Measurements from ENCODE around the gene ATP8B4.

ATP8B4 gene

DNA sequence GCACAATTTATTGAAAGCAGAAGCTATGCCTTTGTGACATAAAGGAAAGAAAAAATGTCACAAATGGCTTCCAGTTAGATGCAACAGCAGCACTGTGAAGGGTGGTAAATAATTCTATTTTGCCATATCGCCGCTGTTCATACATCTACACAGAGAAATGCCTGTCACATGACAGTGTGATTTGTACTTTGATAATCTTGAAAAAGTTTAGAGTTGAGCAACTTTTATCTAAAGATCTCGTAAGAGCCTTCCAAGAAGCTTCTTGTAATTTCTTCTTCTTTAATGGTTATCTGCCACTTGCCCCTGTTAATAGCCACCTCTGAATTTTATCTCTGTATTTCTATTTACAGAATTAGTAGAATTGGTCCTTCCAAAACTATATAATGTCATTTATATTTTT is 192.3 kb downstream of the ATP8B4 start:
- no peak for DNase-seq

DNA sequence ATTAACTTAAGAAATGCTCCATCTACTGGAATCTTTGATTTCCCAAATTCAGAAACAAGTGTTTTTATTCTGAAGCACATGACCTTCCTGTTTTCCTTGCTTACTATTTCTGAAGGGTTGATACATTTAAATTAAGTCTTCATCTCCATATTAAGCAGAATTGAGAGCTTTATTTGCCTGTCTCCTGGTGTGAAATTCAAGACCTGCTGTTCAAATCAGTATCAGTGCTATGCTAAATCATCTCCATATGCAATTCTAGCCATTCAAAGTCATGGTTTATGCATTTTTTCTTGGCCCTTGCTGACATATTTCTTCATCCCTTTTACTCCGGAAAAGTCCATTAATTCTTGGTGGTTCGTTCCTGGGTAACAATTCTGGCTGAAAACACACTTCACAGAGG is 195.4 kb downstream of the ATP8B4 start:
- peak; percentile 42 for DNase-seq

DNA sequence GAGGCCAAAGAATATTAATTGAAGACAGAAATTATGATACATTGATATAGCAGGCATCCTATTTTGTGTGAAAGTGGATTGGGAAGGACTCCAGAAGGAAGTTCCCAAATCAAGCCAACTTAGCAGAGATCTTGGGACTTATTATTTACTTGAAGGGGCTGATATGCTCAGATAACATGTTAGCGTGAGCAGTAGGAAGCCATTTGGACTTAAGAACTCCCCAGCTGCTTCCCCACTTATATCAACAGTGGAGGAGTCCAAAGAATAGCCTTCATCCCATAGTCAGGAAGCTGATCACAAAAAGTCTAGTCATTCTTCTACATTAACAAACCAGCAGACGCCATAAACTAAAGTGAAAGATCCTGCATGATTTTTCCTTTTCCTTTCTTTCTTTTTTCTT is 200.0 kb downstream of the ATP8B4 start:
- DNase-seq: no peak

DNA sequence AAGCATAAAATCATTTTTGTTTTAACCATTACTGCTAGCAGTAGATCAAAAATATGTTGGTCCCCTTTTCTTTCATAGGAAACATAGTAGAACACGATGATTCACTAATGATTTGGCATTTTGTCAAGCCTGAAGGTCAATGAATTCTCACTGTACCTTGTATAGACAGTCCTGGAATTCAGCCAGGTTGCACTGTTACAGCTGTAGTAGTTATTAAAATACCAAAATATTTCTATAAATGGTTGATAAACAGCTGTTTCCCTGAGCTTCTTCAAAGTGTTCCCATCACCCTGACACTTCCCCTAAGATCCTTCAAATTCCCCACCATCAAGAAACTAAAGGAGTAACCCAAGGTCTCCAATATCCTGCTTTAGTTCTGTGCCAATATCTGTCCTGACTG is 200.9 kb downstream of the ATP8B4 start:
- peak; percentile 61 for DNase-seq

DNA sequence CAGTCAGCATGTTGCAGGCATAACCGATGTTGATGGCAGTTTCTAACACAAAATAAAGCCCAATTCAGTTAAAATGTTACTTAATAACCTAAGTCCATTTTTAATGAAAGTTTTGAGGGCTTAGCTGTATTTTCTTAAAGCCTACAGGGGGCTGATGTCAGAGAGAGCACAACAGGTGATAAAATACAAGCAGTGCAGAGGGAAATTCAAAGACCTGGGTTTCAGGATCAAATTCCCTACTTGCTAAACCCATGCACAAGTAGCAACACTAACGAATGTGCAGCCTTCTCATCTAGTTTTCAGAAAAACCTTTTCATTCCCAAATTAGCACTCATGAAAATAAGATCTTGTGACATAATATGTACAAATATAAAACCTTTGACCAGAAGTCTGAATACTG is 202.0 kb downstream of the ATP8B4 start:
- DNase-seq: no peak

DNA sequence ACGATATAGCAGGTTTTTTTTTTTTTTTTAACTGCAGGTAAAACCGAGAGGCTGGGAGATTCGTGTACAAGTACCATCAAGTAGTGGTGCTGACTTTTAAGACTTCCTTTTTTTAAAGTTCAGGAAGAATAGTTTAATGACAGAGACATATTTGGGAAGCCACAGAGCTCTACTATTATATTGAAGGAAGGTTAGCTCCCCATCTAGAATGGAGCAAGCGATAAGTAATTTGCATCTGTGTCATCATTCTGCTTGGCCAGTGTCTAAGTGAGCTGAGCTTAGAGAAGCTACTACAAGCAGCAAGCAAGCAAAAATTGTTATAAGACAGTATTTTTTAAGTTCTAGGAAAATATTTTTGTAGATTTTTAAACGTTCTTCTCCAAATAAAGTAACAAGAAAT is 203.2 kb downstream of the ATP8B4 start:
- no peak for DNase-seq

DNA sequence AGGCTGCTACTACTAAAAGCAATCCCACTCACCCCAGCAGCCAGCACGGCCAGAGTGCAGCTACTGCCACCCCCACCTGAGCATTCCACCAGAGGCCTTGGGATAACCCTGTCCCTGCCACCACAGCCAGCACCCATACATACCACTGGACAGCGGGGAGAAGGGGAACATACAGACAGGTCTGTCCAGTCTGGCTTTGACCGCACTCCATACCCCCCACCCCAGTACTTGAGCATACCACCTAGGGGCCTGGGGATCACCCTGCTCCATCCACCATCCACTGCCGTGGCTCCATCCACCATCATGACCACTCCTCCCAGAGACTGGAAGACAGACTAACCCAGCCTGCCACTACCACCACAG is 210.1 kb downstream of the ATP8B4 start:
- DNase-seq: no peak

DNA sequence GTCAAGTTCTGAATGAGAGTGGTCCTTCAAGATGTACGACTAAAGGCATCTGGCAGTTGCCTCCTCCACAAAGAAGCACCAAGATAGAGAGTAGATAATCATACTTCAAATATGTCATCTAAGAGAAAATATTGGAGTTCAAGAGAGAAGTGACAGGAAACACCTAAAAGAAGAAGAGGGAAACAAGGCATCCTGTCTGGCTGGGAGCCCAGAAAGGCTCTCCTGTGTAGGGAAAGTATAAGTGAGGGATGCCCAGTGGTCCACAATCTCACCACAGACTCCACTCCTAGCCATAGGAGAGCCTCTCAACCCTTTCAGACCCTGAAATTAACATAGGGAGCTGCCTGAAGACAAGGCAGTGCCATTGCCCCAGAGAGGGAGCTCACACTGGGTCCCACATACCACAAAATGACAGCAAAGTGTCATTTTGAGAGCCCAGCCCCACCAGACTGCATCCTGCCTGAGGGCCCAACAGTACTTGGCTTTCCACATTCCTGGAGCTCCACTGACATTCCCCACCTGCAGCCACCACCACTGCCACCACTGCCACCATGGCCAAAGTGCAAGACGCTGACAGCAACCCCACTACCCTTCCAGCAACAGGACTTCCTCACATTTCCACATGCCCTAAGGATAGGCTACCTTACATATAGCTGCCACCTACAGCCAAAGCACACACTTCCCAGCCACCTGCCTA is 210.6 kb downstream of the ATP8B4 start:
- no peak for DNase-seq

DNA sequence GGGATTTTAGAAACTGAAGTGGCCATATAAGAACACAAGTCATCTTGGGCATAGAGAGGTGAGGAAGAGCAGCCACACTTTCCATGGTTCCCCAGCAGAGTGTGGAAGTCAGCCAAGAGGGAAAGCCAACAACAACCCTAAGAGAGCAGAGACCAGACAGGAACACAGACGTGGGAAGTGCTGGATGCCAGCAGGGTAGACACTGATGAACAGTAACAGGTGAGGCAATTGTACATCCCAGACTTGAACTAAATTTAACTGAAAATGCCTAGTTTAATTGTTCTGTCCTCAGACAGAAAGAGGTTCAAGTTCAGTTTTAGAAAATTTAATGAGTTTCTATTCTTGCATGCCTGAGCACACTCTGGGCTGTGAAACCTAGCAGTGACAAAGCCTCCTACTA is 212.1 kb downstream of the ATP8B4 start:
- no peak for DNase-seq

DNA sequence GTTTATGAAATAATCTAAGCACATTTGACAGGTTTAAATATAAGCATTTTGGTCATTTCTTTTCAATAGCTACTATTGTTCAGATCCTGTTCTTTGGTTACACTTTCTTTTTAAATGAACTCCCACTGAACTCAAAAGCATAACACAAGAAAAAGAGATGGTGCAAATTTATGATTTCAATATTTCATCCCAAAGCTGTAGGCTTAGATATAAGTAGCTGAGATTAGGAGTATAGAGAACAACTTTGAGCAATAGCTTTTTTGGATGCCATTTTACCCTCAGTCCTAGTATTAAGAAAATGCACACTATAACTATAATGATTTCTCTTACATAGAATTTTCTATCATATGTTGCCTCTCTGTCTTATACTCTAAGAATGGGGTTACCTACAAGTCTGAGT is 213.8 kb downstream of the ATP8B4 start:
- no peak for DNase-seq

DNA sequence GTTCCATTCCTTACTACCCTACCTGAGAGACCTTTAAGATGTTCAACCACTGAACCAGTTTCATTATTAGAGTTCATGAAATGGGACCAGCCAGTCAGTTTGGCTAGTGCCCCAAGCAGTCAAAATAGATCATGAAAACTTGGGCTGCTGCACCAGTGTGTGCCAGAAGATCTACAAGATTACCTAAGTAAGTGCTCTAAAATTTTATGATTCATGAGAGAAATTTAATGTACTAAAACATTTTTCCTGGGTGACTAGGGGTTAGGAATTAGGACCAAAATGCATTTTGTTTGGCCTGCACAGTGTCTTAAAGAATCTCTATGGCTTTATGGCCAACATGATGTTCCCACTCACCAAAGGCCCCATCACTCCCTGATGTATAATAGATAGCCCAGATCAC is 214.7 kb downstream of the ATP8B4 start:
- peak; percentile 41 for DNase-seq

DNA sequence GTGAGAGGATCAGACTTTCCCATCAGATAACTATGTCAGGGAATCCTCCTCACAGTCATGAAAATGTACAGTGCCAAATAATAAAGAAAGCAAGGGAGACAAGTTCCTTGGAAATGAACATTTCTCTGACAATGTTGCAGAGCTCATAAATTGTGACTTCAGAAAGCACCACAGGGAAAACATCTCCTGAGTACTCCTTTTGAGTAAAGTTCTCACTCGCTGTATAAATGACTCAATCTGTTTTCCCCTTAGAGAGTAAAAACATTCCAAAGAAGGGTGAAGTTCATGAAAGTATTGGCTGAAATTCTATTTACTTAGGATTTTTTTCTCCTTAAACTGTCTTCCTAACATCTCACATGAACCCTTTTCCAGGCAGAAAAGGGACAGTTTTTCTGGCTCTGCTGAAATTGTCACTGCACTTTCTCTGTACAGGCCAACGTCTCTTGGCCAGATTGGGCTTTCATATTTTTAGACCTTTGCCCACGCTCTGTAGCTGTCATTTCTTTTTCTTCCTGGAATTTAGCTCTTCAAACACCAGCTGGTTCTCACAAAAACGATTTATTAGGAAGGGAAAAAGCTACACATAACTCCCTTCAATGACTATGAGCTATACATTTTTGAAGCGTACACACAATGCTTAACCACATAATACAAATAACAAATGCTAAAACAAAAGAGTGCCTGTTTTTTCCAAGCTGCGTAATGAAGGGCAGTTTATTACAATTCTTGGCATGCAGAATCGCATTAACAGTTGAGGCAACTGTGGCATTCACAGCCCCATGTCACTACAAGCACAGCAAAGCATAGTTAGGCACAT is 216.1 kb downstream of the ATP8B4 start:
- peak; percentile 87 for DNase-seq

DNA sequence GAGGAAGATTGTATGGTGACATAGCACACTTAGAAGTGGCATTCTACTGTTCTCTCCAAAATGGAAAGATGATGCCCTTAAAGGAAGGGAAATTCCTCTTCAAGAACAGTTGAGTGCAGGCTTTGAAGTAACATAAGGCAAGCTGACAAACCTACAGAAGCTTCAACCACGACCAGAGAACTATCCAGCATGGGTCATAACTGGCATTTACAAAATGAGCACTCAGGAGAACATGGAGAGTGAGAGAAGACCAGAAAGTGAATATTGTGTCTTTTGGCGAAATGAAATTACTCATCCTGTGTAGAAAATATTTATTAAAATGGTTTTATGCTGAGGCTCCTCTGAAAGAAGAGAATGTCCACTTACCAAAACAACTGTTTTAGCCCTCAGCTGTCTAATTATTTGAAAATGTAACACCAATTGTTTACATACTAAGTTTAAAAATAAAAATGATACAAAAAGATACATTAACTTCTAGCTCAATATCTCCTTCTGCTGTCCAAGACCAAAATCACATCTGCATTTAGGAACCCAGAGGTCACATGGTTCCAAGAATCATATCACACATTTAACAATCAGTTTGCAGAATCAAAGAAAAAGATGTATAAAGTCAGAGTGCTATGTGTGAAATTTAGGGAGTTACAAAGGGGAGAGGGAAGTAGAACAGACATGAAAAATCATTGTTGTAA is 216.9 kb downstream of the ATP8B4 start:
- DNase-seq: peak; percentile 72

DNA sequence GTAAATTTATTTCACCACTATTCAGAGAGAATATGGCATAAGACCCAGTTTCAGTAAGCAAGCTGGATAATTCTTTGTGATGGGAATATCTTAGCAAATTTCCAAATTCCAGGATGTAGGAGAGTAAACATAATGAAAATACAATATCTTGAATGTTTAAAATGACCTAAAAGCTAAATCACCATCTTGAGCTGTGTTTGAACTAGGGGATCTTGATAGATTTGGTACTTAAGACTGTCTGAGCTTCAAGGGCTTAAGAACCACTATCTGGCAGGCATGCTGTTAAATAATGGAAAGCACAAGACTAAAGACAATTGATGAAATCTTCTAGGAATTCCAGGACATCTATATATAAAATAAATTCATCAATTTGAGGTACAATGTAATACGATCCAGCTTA is 217.7 kb downstream of the ATP8B4 start:
- DNase-seq: no peak

DNA sequence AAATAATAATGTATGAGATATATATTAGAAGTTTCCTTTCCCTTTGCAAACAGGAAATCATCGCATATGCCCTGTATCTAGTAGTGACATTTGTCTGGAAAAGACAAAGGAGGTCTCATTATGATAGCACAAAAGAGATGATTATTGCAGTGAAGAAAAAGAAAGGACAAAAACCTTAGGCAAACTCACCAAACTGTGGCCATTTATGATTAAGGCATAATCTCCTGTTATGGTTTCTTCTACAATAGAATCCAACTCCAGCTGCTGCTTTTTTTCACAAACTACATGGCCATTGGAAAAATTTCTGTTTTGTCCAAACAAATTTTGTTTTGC is 218.2 kb downstream of the ATP8B4 start:
- DNase-seq: no peak

DNA sequence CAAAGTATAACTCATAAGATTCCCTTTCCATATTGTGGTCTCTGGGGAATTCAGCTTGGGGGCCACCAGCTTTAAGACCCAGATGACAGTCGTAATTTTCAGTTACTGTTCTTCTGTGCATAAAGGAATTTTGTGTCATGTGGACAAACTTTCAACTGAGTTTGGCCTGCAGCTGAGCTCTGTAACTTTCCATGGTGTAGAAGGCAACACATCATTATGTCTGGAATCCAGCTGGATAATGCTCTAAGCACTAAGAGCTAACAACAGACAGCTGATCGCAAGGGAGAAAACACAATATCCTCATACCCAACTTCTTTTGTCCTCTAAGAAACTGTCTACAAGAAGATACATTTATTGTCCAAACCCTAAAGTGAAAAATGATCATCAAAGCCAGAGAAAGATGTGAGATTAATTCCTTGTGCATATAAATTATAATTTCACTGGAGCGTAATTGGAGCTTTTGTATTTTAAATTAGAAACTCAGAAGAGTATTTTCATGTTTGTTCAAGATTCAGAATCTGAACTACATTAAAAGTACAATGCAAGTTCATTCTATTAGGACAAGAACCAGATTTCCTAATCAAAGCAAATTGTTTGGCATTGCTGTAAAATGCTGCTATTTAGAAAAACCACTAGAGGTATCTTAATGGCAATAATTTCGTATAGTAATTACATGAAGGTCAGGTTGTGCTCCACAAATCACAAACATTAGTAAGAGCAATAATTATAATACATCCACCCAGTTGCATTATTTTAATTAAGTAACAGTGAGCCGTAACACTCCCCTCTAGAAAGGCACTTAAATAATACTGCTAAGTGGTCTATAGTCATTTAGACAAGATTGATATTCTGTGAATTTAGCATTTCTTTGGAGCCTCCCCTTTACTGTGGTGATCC is 218.8 kb downstream of the ATP8B4 start:
- peak; percentile 60 for DNase-seq

DNA sequence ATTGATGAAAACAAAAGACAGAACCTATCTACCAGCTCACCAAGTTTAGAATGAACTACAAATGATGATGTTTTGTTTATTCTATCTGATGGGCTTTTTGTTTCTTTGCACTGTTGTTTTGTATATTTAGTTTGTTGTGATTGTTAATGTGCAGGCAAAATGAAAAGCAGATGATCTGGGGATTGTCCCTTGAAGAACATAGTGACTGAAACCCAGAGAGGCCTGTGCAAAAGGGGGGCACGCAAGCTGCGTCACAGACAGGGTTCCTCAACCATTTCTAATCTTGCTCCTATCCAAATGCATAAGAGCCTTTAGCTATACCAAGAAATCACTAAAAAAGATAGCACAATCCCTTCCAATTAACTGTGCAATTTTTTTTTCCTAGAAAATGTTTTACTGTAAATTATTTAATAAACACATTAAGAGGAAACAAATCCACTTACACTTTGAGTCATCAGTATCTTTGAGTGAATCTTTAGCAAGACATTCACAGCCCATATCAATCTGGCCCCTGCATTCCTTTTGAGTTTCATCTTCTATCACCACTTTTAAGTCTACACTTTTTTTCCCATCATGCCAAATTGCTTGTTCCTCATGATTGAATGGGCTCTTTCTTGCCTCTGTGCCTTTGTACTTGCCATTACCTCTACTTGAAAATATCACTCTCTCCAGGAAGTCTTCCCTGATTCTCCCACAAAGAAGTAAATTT is 220.3 kb downstream of the ATP8B4 start:
- peak; percentile 36 for DNase-seq

DNA sequence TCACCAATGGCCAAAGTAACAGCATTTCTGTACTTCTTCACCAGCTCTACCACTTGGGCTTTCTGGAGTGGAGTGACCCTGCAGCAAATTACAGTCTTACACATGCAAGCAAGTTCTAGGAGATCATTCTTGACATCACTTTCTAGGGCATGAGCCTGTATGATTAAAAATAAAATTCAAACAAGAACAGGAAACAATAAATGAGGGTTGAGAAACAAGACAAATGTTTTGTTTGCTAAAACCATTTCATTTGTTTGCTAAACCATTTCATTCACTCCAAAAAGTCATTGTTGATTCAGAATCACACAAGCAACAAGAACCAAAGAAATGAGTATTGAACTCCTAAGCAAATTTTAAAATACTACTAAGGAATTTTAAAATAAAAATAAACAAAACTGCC is 220.9 kb downstream of the ATP8B4 start:
- no peak for DNase-seq

DNA sequence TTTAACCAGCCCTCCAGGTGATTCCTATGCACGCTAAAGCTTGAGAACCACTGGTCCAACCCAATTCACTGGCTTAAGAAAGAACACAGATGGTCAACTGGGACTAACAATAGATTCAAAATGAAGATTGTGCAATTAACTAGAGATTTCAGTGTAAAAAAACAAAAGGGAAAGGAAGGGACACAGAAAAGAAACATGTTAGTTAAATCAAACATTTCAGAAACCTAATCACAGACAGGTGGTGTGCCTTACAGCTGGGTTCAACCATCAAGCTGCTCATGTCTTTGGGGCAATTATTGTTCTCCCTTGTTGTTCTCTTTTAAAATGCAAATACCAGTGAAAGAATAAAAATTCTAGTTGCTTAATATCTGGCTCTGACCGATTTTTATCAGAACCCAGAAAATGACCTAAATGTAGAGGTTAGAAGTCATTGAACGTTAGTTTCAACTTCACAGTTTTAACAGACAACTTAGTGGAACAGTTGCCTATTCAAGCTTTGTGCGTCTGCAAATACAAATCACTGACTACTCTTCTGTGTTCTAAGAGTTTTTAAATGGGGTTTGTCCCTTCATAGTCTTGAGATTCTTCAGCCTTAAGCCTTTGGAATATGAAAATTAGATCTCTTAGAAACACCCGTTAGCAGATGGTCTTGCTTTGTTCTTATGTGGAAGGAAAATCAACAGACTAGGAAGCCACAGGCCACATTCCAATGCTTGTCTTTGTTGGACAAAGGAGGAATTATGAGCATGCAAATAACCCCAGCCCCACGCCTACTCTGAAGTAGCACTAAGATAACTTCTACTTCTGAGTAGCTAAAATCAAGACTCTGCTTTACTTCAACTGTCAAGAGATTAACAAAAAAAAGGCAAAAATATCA is 223.4 kb downstream of the ATP8B4 start:
- peak; percentile 36 for DNase-seq

DNA sequence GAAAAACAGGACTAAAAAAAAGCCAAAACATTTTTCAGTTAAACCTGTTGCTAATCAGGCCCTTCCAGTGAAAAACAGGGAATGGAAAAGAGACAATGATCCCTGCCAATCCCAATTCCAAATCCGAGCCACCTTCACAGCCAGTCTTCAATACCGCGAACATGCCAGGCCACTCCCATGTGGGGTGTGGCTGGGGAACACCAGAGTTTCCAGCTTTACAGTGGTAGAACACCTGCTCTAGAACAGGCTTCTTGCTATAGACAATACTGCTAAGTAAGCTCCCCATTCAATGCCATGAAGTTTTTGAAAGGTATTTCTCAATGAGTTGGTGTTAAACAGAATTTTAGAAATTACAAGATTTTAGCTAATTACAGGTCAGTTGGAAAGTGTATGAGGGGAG is 228.3 kb downstream of the ATP8B4 start:
- no peak for DNase-seq

DNA sequence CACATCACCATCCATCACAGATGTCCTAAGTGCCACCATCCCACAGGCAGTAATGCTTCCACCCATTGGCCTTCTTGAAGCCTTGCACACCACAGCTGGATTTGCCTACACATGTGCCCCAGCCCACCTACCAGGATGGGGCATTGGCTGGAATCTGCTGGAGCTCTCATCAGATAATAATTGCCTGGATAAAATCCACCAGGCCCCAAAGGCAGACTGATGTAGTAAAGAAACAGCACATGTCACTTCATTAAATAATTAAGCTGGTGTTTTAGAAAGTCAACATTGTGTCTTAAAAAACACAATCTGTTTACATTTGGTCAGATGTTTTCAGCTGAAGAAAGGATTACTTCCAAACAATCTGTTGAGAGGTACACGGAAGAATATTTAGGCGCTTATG is 229.5 kb downstream of the ATP8B4 start:
- DNase-seq: no peak
